GM12864 (cell line): ENCODE measurements around the gene OSBP2.

Experiments
- DNase-seq: peaks from one replicate; pipeline ENCODE4 v3.0.0-alpha.2; 2011; ENCODE audit warnings: low read depth
- H3K4me3 ChIP-seq: 2 replicates; pipeline ENCODE4 v1.5.1; 2011; ENCODE audit warnings: mild to moderate bottlenecking, low read depth, low read length, control low read depth
- TF ChIP-seq, protein P1 (sequence below): IDR thresholded peaks from 2 replicates; pipeline ENCODE4 v1.5.1; 2011; ENCODE audit warnings: low read depth, mild to moderate bottlenecking, moderate library complexity, low read length, control low read depth, inconsistent platforms; ENCODE audit errors: missing control alignments

Gene OSBP2

GRCh38 chr22:30742291-30743256 lies 47.9 kb downstream of the OSBP2 start:
- DNase-seq, result no peak
- TF ChIP-seq, protein P1, sequence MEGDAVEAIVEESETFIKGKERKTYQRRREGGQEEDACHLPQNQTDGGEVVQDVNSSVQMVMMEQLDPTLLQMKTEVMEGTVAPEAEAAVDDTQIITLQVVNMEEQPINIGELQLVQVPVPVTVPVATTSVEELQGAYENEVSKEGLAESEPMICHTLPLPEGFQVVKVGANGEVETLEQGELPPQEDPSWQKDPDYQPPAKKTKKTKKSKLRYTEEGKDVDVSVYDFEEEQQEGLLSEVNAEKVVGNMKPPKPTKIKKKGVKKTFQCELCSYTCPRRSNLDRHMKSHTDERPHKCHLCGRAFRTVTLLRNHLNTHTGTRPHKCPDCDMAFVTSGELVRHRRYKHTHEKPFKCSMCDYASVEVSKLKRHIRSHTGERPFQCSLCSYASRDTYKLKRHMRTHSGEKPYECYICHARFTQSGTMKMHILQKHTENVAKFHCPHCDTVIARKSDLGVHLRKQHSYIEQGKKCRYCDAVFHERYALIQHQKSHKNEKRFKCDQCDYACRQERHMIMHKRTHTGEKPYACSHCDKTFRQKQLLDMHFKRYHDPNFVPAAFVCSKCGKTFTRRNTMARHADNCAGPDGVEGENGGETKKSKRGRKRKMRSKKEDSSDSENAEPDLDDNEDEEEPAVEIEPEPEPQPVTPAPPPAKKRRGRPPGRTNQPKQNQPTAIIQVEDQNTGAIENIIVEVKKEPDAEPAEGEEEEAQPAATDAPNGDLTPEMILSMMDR, result no peak
- no peak overlapping the region for H3K4me3 ChIP-seq

GRCh38 chr22:30743257-30744020 lies 48.8 kb downstream of the OSBP2 start:
- no peak for DNase-seq
- no peak overlapping the region for H3K4me3 ChIP-seq
- TF ChIP-seq, protein P1, result no peak

- TF ChIP-seq, protein P1, result no peak
- DNase-seq, result no peak
- no peak overlapping the region for H3K4me3 ChIP-seq
These were observed 49.5 kb downstream of the OSBP2 start for GRCh38 chr22:30744224-30744623.

DNA sequence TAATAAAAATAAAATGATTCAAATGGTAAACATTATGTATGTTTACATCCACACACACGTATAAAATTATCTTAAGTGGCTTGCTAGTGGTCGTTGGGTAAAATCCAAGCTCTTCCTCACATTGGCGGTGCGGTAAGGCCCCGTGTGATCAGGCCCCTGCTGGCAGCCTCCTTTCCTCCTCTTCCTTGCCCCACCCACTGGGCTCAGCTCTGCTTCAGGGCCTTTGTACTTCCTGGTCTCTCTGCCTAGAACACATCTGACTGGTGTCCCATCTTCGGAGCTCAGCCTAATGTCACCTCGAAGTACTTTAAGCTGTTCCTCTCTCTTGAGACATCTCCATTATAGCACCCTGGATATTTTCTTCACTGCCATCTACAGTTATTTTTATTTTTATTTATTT lies 52.8 kb downstream of the OSBP2 start:
- TF ChIP-seq, protein P1, result no peak
- no peak for DNase-seq
- no peak overlapping the region for H3K4me3 ChIP-seq

- H3K4me3 ChIP-seq, result no peak overlapping the region
- TF ChIP-seq, protein P1, result no peak
- no peak for DNase-seq
These were observed 54.6 kb downstream of the OSBP2 start for GRCh38 chr22:30749272-30749671.

GRCh38 chr22:30749849-30750248 lies 55.2 kb downstream of the OSBP2 start:
- H3K4me3 ChIP-seq, result no peak overlapping the region
- DNase-seq, result no peak
- TF ChIP-seq, protein P1, result no peak
